ENCODE measurements around the gene DRAM2.

DRAM2 gene

DNA sequence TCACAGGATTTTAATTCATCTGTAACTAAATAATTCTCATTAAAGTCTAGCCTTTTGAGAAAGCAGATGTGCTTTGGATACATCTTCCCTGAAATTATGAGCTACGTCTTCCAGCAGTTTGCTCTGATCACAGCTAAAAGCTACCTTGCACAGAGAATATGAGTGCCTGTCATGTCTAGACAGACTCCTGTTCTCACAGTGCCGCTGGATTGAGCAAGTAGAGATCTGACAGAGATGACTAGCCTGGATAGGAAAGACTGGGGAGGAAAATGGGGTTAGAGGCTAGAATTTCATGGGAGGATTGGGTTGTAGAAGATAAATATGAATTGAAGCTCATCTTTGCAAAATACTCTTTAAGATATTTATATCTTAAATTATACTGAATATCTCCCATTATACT, 24.3 kb upstream of the DRAM2 start:
- Histone ChIP-seq H3K4me1 (ENCODE audit: control insufficient read depth, insufficient read depth, low read length) (no peaks in the 10 kb centered on the region), H3K4me3 (ENCODE audit: low read depth, low read length) (no peak overlapping the region), H3K9me3 (ENCODE audit: control insufficient read depth, insufficient read depth, low read depth, low read length) (no peaks in the 10 kb centered on the region), H3K36me3 (ENCODE audit: control insufficient read depth in 2 of 2, insufficient read depth in 1 of 2, low read length in 2 of 2) (peaks cover 14 to 35% of the 10 kb centered on the region in 2 experiments), H3K27ac (ENCODE audit: extremely low read depth, low read depth, low read length) (no peak overlapping the region)
- TF ChIP-seq, protein P1, sequence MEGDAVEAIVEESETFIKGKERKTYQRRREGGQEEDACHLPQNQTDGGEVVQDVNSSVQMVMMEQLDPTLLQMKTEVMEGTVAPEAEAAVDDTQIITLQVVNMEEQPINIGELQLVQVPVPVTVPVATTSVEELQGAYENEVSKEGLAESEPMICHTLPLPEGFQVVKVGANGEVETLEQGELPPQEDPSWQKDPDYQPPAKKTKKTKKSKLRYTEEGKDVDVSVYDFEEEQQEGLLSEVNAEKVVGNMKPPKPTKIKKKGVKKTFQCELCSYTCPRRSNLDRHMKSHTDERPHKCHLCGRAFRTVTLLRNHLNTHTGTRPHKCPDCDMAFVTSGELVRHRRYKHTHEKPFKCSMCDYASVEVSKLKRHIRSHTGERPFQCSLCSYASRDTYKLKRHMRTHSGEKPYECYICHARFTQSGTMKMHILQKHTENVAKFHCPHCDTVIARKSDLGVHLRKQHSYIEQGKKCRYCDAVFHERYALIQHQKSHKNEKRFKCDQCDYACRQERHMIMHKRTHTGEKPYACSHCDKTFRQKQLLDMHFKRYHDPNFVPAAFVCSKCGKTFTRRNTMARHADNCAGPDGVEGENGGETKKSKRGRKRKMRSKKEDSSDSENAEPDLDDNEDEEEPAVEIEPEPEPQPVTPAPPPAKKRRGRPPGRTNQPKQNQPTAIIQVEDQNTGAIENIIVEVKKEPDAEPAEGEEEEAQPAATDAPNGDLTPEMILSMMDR (tag by site-specific recombination; IDR thresholded peaks at IDR 0.05) = no peak
- TF ChIP-seq ZNF600 (tag by site-specific recombination; IDR thresholded peaks at IDR 0.05) (no peak), ZNF658 (tag by site-specific recombination; IDR thresholded peaks at IDR 0.05) (no peak), ZNF48 (tag by site-specific recombination; IDR thresholded peaks at IDR 0.05) (no peak), ZNF302 (tag by site-specific recombination; IDR thresholded peaks at IDR 0.05; ENCODE audit: low read depth) (no peak), ZNF202 (tag by site-specific recombination; IDR thresholded peaks at IDR 0.05; ENCODE audit: borderline replicate concordance) (no peak), ZNF175 (tag by site-specific recombination; IDR thresholded peaks at IDR 0.05) (no peak), ZNF146 (tag by site-specific recombination; IDR thresholded peaks at IDR 0.05) (no peak), ZNF112 (tag by site-specific recombination; IDR thresholded peaks at IDR 0.05) (no peak), HOXD13 (CRISPR knock-in tag; IDR thresholded peaks at IDR 0.05; ENCODE audit: borderline replicate concordance) (no peak), ZNF155 (tag by site-specific recombination; IDR thresholded peaks at IDR 0.05) (no peak), ZNF677 (tag by site-specific recombination; IDR thresholded peaks at IDR 0.05) (no peak), ZBTB17 (tag by site-specific recombination; IDR thresholded peaks at IDR 0.05) (no peak), SETDB1 (IDR thresholded peaks at IDR 0.05; ENCODE audit: insufficient read length, low read length) (no peak), KLF9 (tag by site-specific recombination; IDR thresholded peaks at IDR 0.05; ENCODE audit: low read depth) (no peak)
- TF ChIP-seq, protein P2, sequence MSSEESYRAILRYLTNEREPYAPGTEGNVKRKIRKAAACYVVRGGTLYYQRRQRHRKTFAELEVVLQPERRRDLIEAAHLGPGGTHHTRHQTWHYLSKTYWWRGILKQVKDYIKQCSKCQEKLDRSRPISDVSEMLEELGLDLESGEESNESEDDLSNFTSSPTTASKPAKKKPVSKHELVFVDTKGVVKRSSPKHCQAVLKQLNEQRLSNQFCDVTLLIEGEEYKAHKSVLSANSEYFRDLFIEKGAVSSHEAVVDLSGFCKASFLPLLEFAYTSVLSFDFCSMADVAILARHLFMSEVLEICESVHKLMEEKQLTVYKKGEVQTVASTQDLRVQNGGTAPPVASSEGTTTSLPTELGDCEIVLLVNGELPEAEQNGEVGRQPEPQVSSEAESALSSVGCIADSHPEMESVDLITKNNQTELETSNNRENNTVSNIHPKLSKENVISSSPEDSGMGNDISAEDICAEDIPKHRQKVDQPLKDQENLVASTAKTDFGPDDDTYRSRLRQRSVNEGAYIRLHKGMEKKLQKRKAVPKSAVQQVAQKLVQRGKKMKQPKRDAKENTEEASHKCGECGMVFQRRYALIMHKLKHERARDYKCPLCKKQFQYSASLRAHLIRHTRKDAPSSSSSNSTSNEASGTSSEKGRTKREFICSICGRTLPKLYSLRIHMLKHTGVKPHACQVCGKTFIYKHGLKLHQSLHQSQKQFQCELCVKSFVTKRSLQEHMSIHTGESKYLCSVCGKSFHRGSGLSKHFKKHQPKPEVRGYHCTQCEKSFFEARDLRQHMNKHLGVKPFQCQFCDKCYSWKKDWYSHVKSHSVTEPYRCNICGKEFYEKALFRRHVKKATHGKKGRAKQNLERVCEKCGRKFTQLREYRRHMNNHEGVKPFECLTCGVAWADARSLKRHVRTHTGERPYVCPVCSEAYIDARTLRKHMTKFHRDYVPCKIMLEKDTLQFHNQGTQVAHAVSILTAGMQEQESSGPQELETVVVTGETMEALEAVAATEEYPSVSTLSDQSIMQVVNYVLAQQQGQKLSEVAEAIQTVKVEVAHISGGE (tag by site-specific recombination; conservative IDR thresholded peaks at IDR 0.05; ENCODE audit: low read depth) = no peak
- TF ChIP-seq, protein P3, sequence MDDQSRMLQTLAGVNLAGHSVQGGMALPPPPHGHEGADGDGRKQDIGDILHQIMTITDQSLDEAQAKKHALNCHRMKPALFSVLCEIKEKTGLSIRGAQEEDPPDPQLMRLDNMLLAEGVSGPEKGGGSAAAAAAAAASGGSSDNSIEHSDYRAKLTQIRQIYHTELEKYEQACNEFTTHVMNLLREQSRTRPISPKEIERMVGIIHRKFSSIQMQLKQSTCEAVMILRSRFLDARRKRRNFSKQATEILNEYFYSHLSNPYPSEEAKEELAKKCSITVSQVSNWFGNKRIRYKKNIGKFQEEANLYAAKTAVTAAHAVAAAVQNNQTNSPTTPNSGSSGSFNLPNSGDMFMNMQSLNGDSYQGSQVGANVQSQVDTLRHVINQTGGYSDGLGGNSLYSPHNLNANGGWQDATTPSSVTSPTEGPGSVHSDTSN (CRISPR knock-in tag; IDR thresholded peaks at IDR 0.05) = no peak
- TF ChIP-seq, protein P4, sequence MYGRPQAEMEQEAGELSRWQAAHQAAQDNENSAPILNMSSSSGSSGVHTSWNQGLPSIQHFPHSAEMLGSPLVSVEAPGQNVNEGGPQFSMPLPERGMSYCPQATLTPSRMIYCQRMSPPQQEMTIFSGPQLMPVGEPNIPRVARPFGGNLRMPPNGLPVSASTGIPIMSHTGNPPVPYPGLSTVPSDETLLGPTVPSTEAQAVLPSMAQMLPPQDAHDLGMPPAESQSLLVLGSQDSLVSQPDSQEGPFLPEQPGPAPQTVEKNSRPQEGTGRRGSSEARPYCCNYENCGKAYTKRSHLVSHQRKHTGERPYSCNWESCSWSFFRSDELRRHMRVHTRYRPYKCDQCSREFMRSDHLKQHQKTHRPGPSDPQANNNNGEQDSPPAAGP (tag by site-specific recombination; IDR thresholded peaks at IDR 0.05) = no peak
- TF ChIP-seq, protein P5, sequence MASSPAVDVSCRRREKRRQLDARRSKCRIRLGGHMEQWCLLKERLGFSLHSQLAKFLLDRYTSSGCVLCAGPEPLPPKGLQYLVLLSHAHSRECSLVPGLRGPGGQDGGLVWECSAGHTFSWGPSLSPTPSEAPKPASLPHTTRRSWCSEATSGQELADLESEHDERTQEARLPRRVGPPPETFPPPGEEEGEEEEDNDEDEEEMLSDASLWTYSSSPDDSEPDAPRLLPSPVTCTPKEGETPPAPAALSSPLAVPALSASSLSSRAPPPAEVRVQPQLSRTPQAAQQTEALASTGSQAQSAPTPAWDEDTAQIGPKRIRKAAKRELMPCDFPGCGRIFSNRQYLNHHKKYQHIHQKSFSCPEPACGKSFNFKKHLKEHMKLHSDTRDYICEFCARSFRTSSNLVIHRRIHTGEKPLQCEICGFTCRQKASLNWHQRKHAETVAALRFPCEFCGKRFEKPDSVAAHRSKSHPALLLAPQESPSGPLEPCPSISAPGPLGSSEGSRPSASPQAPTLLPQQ (tag by site-specific recombination; IDR thresholded peaks at IDR 0.05) = no peak
- TF ChIP-seq, protein P6, sequence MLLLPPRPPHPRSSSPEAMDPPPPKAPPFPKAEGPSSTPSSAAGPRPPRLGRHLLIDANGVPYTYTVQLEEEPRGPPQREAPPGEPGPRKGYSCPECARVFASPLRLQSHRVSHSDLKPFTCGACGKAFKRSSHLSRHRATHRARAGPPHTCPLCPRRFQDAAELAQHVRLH (tag by site-specific recombination; IDR thresholded peaks at IDR 0.05) = no peak
- CTCF ChIA-PET = no interaction called here
- POLR2A ChIA-PET = interaction anchor here (0.5 kb wide), 1 partner anchor 49 kb away, joined by 6 read pairs; no protein-coding TSS in a partner anchor

Measured in HEK293 (cell line).